IMR-90 (cell line): ENCODE results near the gene ZNF609. TPM values are rescaled to one million over a fixed set of nuclear protein-coding genes. Genes with fewer than 3 reads are reported as not detected.

Experiments used
- ATAC-seq: fragments of 200-7000 bp; cut with Tn5 transposase; 2 replicates; pipeline ENCODE4 v1.9.1; 2020; ENCODE audit warnings: low read depth, mild to moderate bottlenecking, moderate library complexity
- BruUV-seq: library from RNA; stranded (reverse); fragments of 400-500 nt; replicated peaks from 2 replicates; lab custom pipeline; 2021; lab: Mats Ljungman, UMichigan
- CTCF ChIA-PET: fragments of 300-600 bp; formaldehyde crosslinking; extraction: SDS; loops from one replicate; lab custom pipeline; 2021; ENCODE audit warnings: antibody characterized with exemption; lab: Yijun Ruan, JAX
- POLR2A ChIA-PET: fragments of 300-600 bp; sonication (Branson Sonifier 250); formaldehyde crosslinking; loops from one replicate; lab custom pipeline; 2022; ENCODE audit warnings: antibody characterized with exemption; ENCODE audit not compliant: unreplicated experiment; lab: Charles Lee
- DNase-seq: peaks from one replicate; pipeline ENCODE4 v3.0.0; 2013
- H2AFZ ChIP-seq: replicated peaks from 2 replicates; pipeline ENCODE3; 2013; ENCODE audit warnings: low read length, mild to moderate bottlenecking; ENCODE audit not compliant: poor library complexity
- H2AK5ac ChIP-seq: 2 replicates; pipeline ENCODE4 v1.6.1; 2013; ENCODE audit warnings: low read depth, low read length, inconsistent platforms
- H2AK9ac ChIP-seq: replicated peaks from 2 replicates; pipeline ENCODE3; 2013; ENCODE audit warnings: mild to moderate bottlenecking, low read depth, low read length, moderate library complexity; ENCODE audit not compliant: poor library complexity
- H2BK120ac ChIP-seq: 2 replicates; pipeline ENCODE4 v1.6.1; 2013; ENCODE audit warnings: low read depth, low read length, inconsistent platforms
- H2BK15ac ChIP-seq: 3 replicates; pipeline ENCODE4 v1.6.1; 2013; ENCODE audit warnings: low read depth, low read length, inconsistent platforms
- H2BK20ac ChIP-seq: 2 replicates; pipeline ENCODE4 v1.6.1; 2013; ENCODE audit warnings: low read depth, mild to moderate bottlenecking, inconsistent platforms, low read length, moderate library complexity
- H2BK5ac ChIP-seq: 2 replicates; pipeline ENCODE4 v1.6.1; 2013; ENCODE audit warnings: mild to moderate bottlenecking, low read depth, low read length, inconsistent platforms; ENCODE audit not compliant: poor library complexity, severe bottlenecking
- H3K14ac ChIP-seq: replicated peaks from 2 replicates; pipeline ENCODE4 v1.6.1; 2013; ENCODE audit warnings: low read depth, low read length, inconsistent platforms
- H3K18ac ChIP-seq: 2 replicates; pipeline ENCODE4 v1.6.1; 2013; ENCODE audit warnings: low read depth, low read length, control low read depth
- H3K23ac ChIP-seq: 2 replicates; pipeline ENCODE4 v1.6.1; 2013; ENCODE audit warnings: low read depth, low read length, inconsistent platforms
- H3K27ac ChIP-seq: 2 replicates; pipeline ENCODE4 v1.5.1; 2013; ENCODE audit warnings: mild to moderate bottlenecking, control low read depth, low read length; ENCODE audit not compliant: insufficient read depth
- H3K27me3 ChIP-seq: 2 replicates; pipeline ENCODE4 v1.6.1; 2013; ENCODE audit warnings: low read length; ENCODE audit not compliant: control insufficient read depth, insufficient read depth
- H3K36me3 ChIP-seq: 2 replicates; pipeline ENCODE4 v1.6.1; 2013; ENCODE audit warnings: low read length, mixed read lengths; ENCODE audit not compliant: control insufficient read depth, insufficient read depth
- H3K4ac ChIP-seq: 2 replicates; pipeline ENCODE4 v1.6.1; 2013; ENCODE audit warnings: low read depth, low read length, inconsistent platforms
- H3K4me1 ChIP-seq: 2 replicates; pipeline ENCODE4 v1.6.1; 2013; ENCODE audit warnings: low read length, mixed read lengths; ENCODE audit not compliant: control insufficient read depth, insufficient read depth
- H3K4me2 ChIP-seq: 2 replicates; pipeline ENCODE4 v1.6.1; 2013; ENCODE audit warnings: low read depth, mild to moderate bottlenecking, control low read depth, low read length, moderate library complexity
- H3K4me3 ChIP-seq: 2 replicates; pipeline ENCODE4 v1.5.1; 2013; ENCODE audit warnings: low read depth, mild to moderate bottlenecking, control low read depth, low read length, moderate library complexity; ENCODE audit not compliant: insufficient read depth
- H3K56ac ChIP-seq: 2 replicates; pipeline ENCODE4 v1.6.1; 2013; ENCODE audit warnings: low read length, inconsistent platforms; ENCODE audit not compliant: insufficient read depth; ENCODE audit errors: extremely low read depth
- H3K79me1 ChIP-seq, 2 experiments: 2 replicates each; pipeline ENCODE4 v1.6.1; 2013; ENCODE audit warnings: low read length in 2 of 2, inconsistent platforms in 1 of 2, low read depth in 1 of 2
- H3K9ac ChIP-seq: 2 replicates; pipeline ENCODE4 v1.6.1; 2013; ENCODE audit warnings: low read depth, low read length, control low read depth
- H3K9me1 ChIP-seq: 2 replicates; pipeline ENCODE4 v1.6.1; 2013; ENCODE audit warnings: low read length, inconsistent platforms; ENCODE audit not compliant: insufficient read depth
- H3K9me3 ChIP-seq: 2 replicates; pipeline ENCODE4 v1.6.1; 2013; ENCODE audit warnings: low read length; ENCODE audit not compliant: control insufficient read depth, insufficient read depth
- H4K20me1 ChIP-seq: 2 replicates; pipeline ENCODE4 v1.6.1; 2013; ENCODE audit warnings: low read length, inconsistent platforms; ENCODE audit not compliant: insufficient read depth
- H4K5ac ChIP-seq: 2 replicates; pipeline ENCODE4 v1.6.1; 2013; ENCODE audit warnings: mild to moderate bottlenecking, low read depth, low read length, control low read depth
- H4K8ac ChIP-seq, 2 experiments: 2 replicates each; pipeline ENCODE4 v1.6.1; 2013; ENCODE audit warnings: low read depth in 2 of 2, low read length in 2 of 2, control low read depth in 1 of 2, inconsistent platforms in 1 of 2
- H4K91ac ChIP-seq: 2 replicates; pipeline ENCODE4 v1.6.1; 2013; ENCODE audit warnings: low read depth, low read length, inconsistent platforms; ENCODE audit not compliant: insufficient read depth
- CEBPB ChIP-seq: IDR thresholded peaks from 2 replicates; pipeline ENCODE4 v1.6.1; 2012; ENCODE audit warnings: low read depth, low read length, improper control_type of control experiment
- CHD1 ChIP-seq: IDR thresholded peaks from 2 replicates; pipeline ENCODE4 v1.6.1; 2012; ENCODE audit warnings: low read depth, low read length, improper control_type of control experiment
- MAFK ChIP-seq: IDR thresholded peaks from 2 replicates; pipeline ENCODE4 v1.6.1; 2012; ENCODE audit warnings: low read depth, low read length, improper control_type of control experiment
- MAZ ChIP-seq: IDR thresholded peaks from 2 replicates; pipeline ENCODE4 v1.6.1; 2012; ENCODE audit warnings: low read depth, mild to moderate bottlenecking, low read length, improper control_type of control experiment, moderate library complexity, borderline replicate concordance
- MXI1 ChIP-seq: IDR thresholded peaks from 2 replicates; pipeline ENCODE4 v1.6.1; 2012; ENCODE audit warnings: low read depth, mild to moderate bottlenecking, low read length, moderate library complexity, borderline replicate concordance
- NFE2L2 ChIP-seq: fragments of 150-350 bp; IDR thresholded peaks from 2 replicates; pipeline ENCODE4 v1.6.1; 2016; ENCODE audit warnings: low read depth, mild to moderate bottlenecking, low read length
- POLR2A ChIP-seq: IDR thresholded peaks from 2 replicates; pipeline ENCODE4 v1.6.1; 2012; ENCODE audit warnings: mild to moderate bottlenecking, low read depth, low read length
- RCOR1 ChIP-seq: IDR thresholded peaks from 2 replicates; pipeline ENCODE4 v1.6.1; 2012; ENCODE audit warnings: mild to moderate bottlenecking, low read length, improper control_type of control experiment; ENCODE audit not compliant: insufficient replicate concordance
- WGBS, 2 experiments: methylation state at CpG; one replicate each; pipeline versions ENCODE4 v1.1.5 to v1.1.7; 2013; ENCODE audit warnings: missing lambda C conversion rate in 2 of 2; ENCODE audit not compliant: insufficient read length in 1 of 2; ENCODE audit errors: extremely low coverage in 2 of 2; 5-methylcytosine and 5-hydroxymethylcytosine counted together
- dilution Hi-C: fragments of 300-500 bp; cut with HindIII; formaldehyde crosslinking; loops from one replicate; pipeline ENCODE4 v1.14.3; 2018; ENCODE audit warnings: low sequenced_read_pairs; ENCODE audit not compliant: unreplicated experiment
- in situ Hi-C: fragments of 300-500 bp; cut with MboI; formaldehyde crosslinking; loops from 3 replicates; pipeline ENCODE4 v1.14.3; 2019; ENCODE audit warnings: low sequenced_read_pairs, inconsistent platforms, mixed read lengths
- intact Hi-C: fragments of 100-400 bp; cut with micrococcal nuclease; formaldehyde crosslinking; loops from 2 replicates; pipeline ENCODE4 v1.10.0; 2022
- polyA plus RNA-seq, 3 experiments: library from polyadenylated mRNA; depleted of rRNA; stranded (reverse); fragments of >200 nt; gene quantifications; 2 replicates each; pipeline ENCODE4 v1.2.3, GENCODE V29; 2012; ENCODE audit warnings: low replicate concordance in 1 of 3
- total RNA-seq: library from RNA; depleted of rRNA; stranded (reverse); fragments of >200 nt; gene quantifications from 2 replicates; pipeline ENCODE4 v1.2.3, GENCODE V29; 2012
- TF ChIP-seq, protein P1 (sequence below): fragments of 150-350 bp; IDR thresholded peaks from 2 replicates; pipeline ENCODE4 v1.6.1; 2016; ENCODE audit warnings: low read depth, mild to moderate bottlenecking, low read length, moderate library complexity, borderline replicate concordance

The ZNF609 gene
- total and polyA plus RNA-seq, 2 of the 4 experiments (the other 2 are of a cell fraction), result 10.4 to 12.5 TPM

- TF ChIP-seq MAZ, result peak; percentile 74
Observed at GRCh38 chr15:64460206-64460723, at the start of gene ZNF609 (continued).

- Histone ChIP-seq H3K4me2 (no peak overlapping the region), H3K79me1 (peaks cover 3 to 11% of the 10 kb centered on the region in 2 experiments; a peak in 2 of 4 replicates), H4K5ac (no peak overlapping the region), H4K20me1 (no peaks in the 10 kb centered on the region), H3K4ac (no peak overlapping the region), H3K9me3 (no peaks in the 10 kb centered on the region), H3K4me1 (no peaks in the 10 kb centered on the region), H2BK120ac (no peak overlapping the region), H2AK9ac (no peak overlapping the region), H4K8ac (no peak overlapping the region), H3K4me3 (no peak overlapping the region), H3K9ac (no peak overlapping the region), H2BK15ac (no peak overlapping the region), H2BK5ac (no peak overlapping the region), H2BK20ac (no peak overlapping the region), H4K91ac (no peak overlapping the region), H3K27me3 (no peaks in the 10 kb centered on the region), H2AFZ (no peak overlapping the region), H3K23ac (no peak overlapping the region), H2AK5ac (no peak overlapping the region), H3K56ac (no peak overlapping the region), H3K14ac (no peak overlapping the region), H3K9me1 (no peaks in the 10 kb centered on the region), H3K36me3 (peaks cover 35% of the 10 kb centered on the region), H3K27ac (no peak overlapping the region), H3K18ac (no peak overlapping the region)
- ATAC-seq (no peak), DNase-seq (no peak)
- WGBS, 2 experiments, result no CpG with 5 or more reads among the region's 2 CpGs
- intact Hi-C loops (no loop called here), dilution Hi-C loops (no loop called here), in situ Hi-C loops (no loop called here)
- TF ChIP-seq POLR2A, result no peak
- TF ChIP-seq, protein P1, sequence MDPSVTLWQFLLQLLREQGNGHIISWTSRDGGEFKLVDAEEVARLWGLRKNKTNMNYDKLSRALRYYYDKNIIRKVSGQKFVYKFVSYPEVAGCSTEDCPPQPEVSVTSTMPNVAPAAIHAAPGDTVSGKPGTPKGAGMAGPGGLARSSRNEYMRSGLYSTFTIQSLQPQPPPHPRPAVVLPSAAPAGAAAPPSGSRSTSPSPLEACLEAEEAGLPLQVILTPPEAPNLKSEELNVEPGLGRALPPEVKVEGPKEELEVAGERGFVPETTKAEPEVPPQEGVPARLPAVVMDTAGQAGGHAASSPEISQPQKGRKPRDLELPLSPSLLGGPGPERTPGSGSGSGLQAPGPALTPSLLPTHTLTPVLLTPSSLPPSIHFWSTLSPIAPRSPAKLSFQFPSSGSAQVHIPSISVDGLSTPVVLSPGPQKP, result no peak
- TF ChIP-seq CEBPB, result no peak
- no peak for TF ChIP-seq MXI1
- TF ChIP-seq MAFK, result no peak
- TF ChIP-seq NFE2L2, result no peak
- no peak for TF ChIP-seq CHD1
- TF ChIP-seq RCOR1, result no peak
- CTCF ChIA-PET, result interaction anchor here (0.6 kb wide), 1 partner anchor 10 kb away, joined by 3 read pairs; no protein-coding TSS in a partner anchor
- BruUV-seq, result no TSS peak
- POLR2A ChIA-PET, result no interaction called here
Observed at GRCh38 chr15:64412216-64412615, 48.2 kb upstream of the ZNF609 start.
